ENCODE data around the gene NXN. TPM values are rescaled to one million over a fixed set of nuclear protein-coding genes. Genes with fewer than 3 reads are reported as not detected.

The NXN gene
- total and polyA plus RNA-seq, 2 donors (not counting 1 experiment from before 2014, with no cell fraction given), result 0.04 to 0.17 TPM

GRCh38 chr17:773467-774312 lies 205.9 kb downstream of the NXN start:
- no peak overlapping the region for H3K4me2 ChIP-seq (replicated peaks; ENCODE audit: low read depth, low read length, poor library complexity, severe bottlenecking)
- Mint-ChIP-seq H3K4me1 (no peaks in the 10 kb centered on the region), H3K27me3 (no peaks in the 10 kb centered on the region), H3K9me3 (ENCODE audit: insufficient read depth) (no peaks in the 10 kb centered on the region), H3K27ac (no peak overlapping the region), H3K4me3 (no peak overlapping the region)
- POLR2A ChIA-PET, result no interaction called here
- peaks cover 24% of the 10 kb centered on the region for H3K79me2 ChIP-seq (ENCODE audit: control insufficient read depth, insufficient read depth, low read length)
- no peak overlapping the region for H3K27ac ChIP-seq (ENCODE audit: low read length in 2 of 2)
- H3K4me3 ChIP-seq (ENCODE audit: control extremely low read depth in 1 of 5, extremely low read depth in 1 of 5, insufficient read depth in 1 of 5, low read depth in 2 of 5, low read length in 4 of 5), result no peak overlapping the region
- H3K9me3 ChIP-seq (ENCODE audit: control extremely low read depth in 1 of 3, control insufficient read depth in 2 of 3, insufficient read depth in 1 of 3, low read length in 2 of 3), result no peaks in the 10 kb centered on the region
- WGBS (ENCODE audit: insufficient coverage), result 95% methylated on average over 7 of the region's 14 CpGs
- TF ChIP-seq EZH2 (IDR thresholded peaks at IDR 0.05; ENCODE audit: borderline replicate concordance, insufficient read depth, low read depth, low read length, poor library complexity, severe bottlenecking) (no peak), CTCF (IDR thresholded peaks at IDR 0.05) (no peak)
- H4K20me1 ChIP-seq (ENCODE audit: control insufficient read depth, insufficient read depth, low read length, poor library complexity, severe bottlenecking), result peaks cover 9% of the 10 kb centered on the region
- no peaks in the 10 kb centered on the region for H3K4me1 ChIP-seq (ENCODE audit: control insufficient read depth in 2 of 2, insufficient read depth in 2 of 2, low read length in 2 of 2)
- H3K9ac ChIP-seq (ENCODE audit: low read length), result no peak overlapping the region
- ATAC-seq (ENCODE audit: low read depth), result no peak
- peaks cover 16 to 77% of the 10 kb centered on the region in 2 experiments for H3K36me3 ChIP-seq (replicated peaks in 1 of 2; ENCODE audit: control extremely low read depth in 1 of 2, control insufficient read depth in 1 of 2, extremely low read depth in 1 of 2, insufficient read depth in 2 of 2, low read length in 1 of 2)
- no peak overlapping the region for H2AFZ ChIP-seq (ENCODE audit: insufficient read depth, low read depth, low read length, poor library complexity, severe bottlenecking)
- no peaks in the 10 kb centered on the region for H3K27me3 ChIP-seq (replicated peaks in 1 of 4; ENCODE audit: control extremely low read depth in 1 of 4, control insufficient read depth in 3 of 4, insufficient read depth in 4 of 4, low read length in 3 of 4)
- CTCF ChIA-PET, result no interaction called here
- DNase-seq, result no peak
- intact Hi-C loops (cut with micrococcal nuclease), result no loop called here

GRCh38 chr17:773016-773415 lies 206.6 kb downstream of the NXN start:
- Histone ChIP-seq H3K9ac (ENCODE audit: low read length) (no peak overlapping the region), H3K4me3 (ENCODE audit: control extremely low read depth in 1 of 5, extremely low read depth in 1 of 5, insufficient read depth in 1 of 5, low read depth in 2 of 5, low read length in 4 of 5) (no peak overlapping the region), H2AFZ (ENCODE audit: insufficient read depth, low read depth, low read length, poor library complexity, severe bottlenecking) (no peak overlapping the region), H3K9me3 (ENCODE audit: control extremely low read depth in 1 of 3, control insufficient read depth in 2 of 3, insufficient read depth in 1 of 3, low read length in 2 of 3) (no peaks in the 10 kb centered on the region), H3K79me2 (ENCODE audit: control insufficient read depth, insufficient read depth, low read length) (peaks cover 17% of the 10 kb centered on the region), H3K4me1 (ENCODE audit: control insufficient read depth in 2 of 2, insufficient read depth in 2 of 2, low read length in 2 of 2) (no peaks in the 10 kb centered on the region), H3K36me3 (replicated peaks in 1 of 2; ENCODE audit: control extremely low read depth in 1 of 2, control insufficient read depth in 1 of 2, extremely low read depth in 1 of 2, insufficient read depth in 2 of 2, low read length in 1 of 2) (peaks cover 16 to 72% of the 10 kb centered on the region in 2 experiments), H3K27me3 (replicated peaks in 1 of 4; ENCODE audit: control extremely low read depth in 1 of 4, control insufficient read depth in 3 of 4, insufficient read depth in 4 of 4, low read length in 3 of 4) (no peaks in the 10 kb centered on the region), H3K27ac (ENCODE audit: low read length in 2 of 2) (no peak overlapping the region), H3K4me2 (replicated peaks; ENCODE audit: low read depth, low read length, poor library complexity, severe bottlenecking) (no peak overlapping the region), H4K20me1 (ENCODE audit: control insufficient read depth, insufficient read depth, low read length, poor library complexity, severe bottlenecking) (peaks cover 6% of the 10 kb centered on the region)
- no peaks in the 10 kb centered on the region for H3K4me1 Mint-ChIP-seq
- no peak for TF ChIP-seq EZH2 (IDR thresholded peaks at IDR 0.05; ENCODE audit: borderline replicate concordance, insufficient read depth, low read depth, low read length, poor library complexity, severe bottlenecking)
- TF ChIP-seq CTCF (IDR thresholded peaks at IDR 0.05), result no peak
- H3K9me3 Mint-ChIP-seq (ENCODE audit: insufficient read depth), result no peaks in the 10 kb centered on the region
- no peaks in the 10 kb centered on the region for H3K27me3 Mint-ChIP-seq
- intact Hi-C loops (cut with micrococcal nuclease), result no loop called here
- ChIA-PET POLR2A (no interaction called here), CTCF (no interaction called here)
- WGBS (ENCODE audit: insufficient coverage), result no CpG with 5 or more reads among the region's 5 CpGs
- DNase-seq, result no peak
- no peak for ATAC-seq (ENCODE audit: low read depth)
- no peak overlapping the region for H3K27ac Mint-ChIP-seq
- no peak overlapping the region for H3K4me3 Mint-ChIP-seq

Measured in B cell (primary cell).